Ishikawa (cell line): ENCODE data around the gene ZNF469.

ENCODE experiments used
- CEBPB ChIP-seq: IDR thresholded peaks from 2 replicates; pipeline ENCODE4 v1.6.1; 2012
- CREB1 ChIP-seq: IDR thresholded peaks from 2 replicates; pipeline ENCODE4 v1.6.1; 2012; ENCODE audit warnings: low read depth
- EGR1 ChIP-seq: IDR thresholded peaks from 2 replicates; pipeline ENCODE4 v1.6.1; 2012
- EP300 ChIP-seq: IDR thresholded peaks from 2 replicates; pipeline ENCODE4 v1.6.1; 2012; ENCODE audit warnings: borderline replicate concordance
- FOXM1 ChIP-seq: IDR thresholded peaks from 2 replicates; pipeline ENCODE4 v1.6.1; 2012; ENCODE audit warnings: low read depth, borderline replicate concordance
- MAX ChIP-seq: IDR thresholded peaks from 2 replicates; pipeline ENCODE4 v1.6.1; 2012
- RAD21 ChIP-seq: IDR thresholded peaks from 2 replicates; pipeline ENCODE4 v1.6.1; 2012; ENCODE audit warnings: low read depth
- REST ChIP-seq: IDR thresholded peaks from 2 replicates; pipeline ENCODE4 v1.6.1; 2012; ENCODE audit warnings: low read depth, mild to moderate bottlenecking
- TAF1 ChIP-seq: IDR thresholded peaks from 2 replicates; pipeline ENCODE4 v1.6.1; 2012; ENCODE audit warnings: low read depth, mild to moderate bottlenecking
- TCF12 ChIP-seq: IDR thresholded peaks from 2 replicates; pipeline ENCODE4 v1.6.1; 2012; ENCODE audit warnings: low read depth
- TEAD4 ChIP-seq: IDR thresholded peaks from 2 replicates; pipeline ENCODE4 v1.6.1; 2012
- USF1 ChIP-seq: IDR thresholded peaks from 2 replicates; pipeline ENCODE4 v1.6.1; 2012
- YY1 ChIP-seq: IDR thresholded peaks from 2 replicates; pipeline ENCODE4 v1.6.1; 2012; ENCODE audit warnings: low read depth
- ZBTB7A ChIP-seq: IDR thresholded peaks from 2 replicates; pipeline ENCODE4 v1.6.1; 2012; ENCODE audit warnings: low read depth

- TF ChIP-seq TAF1: no peak
- no peak for TF ChIP-seq YY1
- no peak for TF ChIP-seq CREB1
- no peak for TF ChIP-seq REST
- TF ChIP-seq ZBTB7A: no peak
- no peak for TF ChIP-seq EGR1
- TF ChIP-seq TCF12: no peak
- TF ChIP-seq USF1: no peak
- TF ChIP-seq EP300: no peak
- no peak for TF ChIP-seq FOXM1
- TF ChIP-seq RAD21: no peak
- TF ChIP-seq MAX: no peak
- no peak for TF ChIP-seq CEBPB
- no peak for TF ChIP-seq TEAD4
Measured at GRCh38 chr16:88357317-88358022, 25.3 kb upstream of the ZNF469 start.
